Caki2 (cell line): ENCODE data around the gene DOK7. TPM values are rescaled to one million over a fixed set of nuclear protein-coding genes. Genes with fewer than 3 reads are reported as not detected.

Experiments
- DNase-seq: peaks from one replicate; pipeline ENCODE4 v3.0.0-alpha.2; 2015; ENCODE audit warnings: low read depth
- in situ Hi-C: cut with HindIII; loops from 2 replicates; pipeline ENCODE4 v1.10.0; 2016; ENCODE audit warnings: low sequenced_read_pairs, low pct_unique_long_range_greater_than_20kb, mixed read lengths
- total RNA-seq: library from RNA; depleted of rRNA; stranded (reverse); fragments of >200 nt; shearing (Covaris generic); gene quantifications from 2 replicates; pipeline ENCODE4 v1.2.3, GENCODE V29; 2014; ENCODE audit warnings: low replicate concordance

DOK7 gene
- total RNA-seq, 1 experiment from 2014 or later: 19.8 TPM

GRCh38 chr4:3440979-3441500 is 22.1 kb upstream of the DOK7 start:
- in situ Hi-C loops: no loop called here
- DNase-seq: no peak

GRCh38 chr4:3441501-3442459 is 21.3 kb upstream of the DOK7 start, which contains the start of gene HGFAC:
TSS of gene HGFAC (plus strand) at chr4:3441968. CDS start at chr4:3442002, 34 bp downstream.
- in situ Hi-C loops: no loop called here
- DNase-seq: no peak

DNA sequence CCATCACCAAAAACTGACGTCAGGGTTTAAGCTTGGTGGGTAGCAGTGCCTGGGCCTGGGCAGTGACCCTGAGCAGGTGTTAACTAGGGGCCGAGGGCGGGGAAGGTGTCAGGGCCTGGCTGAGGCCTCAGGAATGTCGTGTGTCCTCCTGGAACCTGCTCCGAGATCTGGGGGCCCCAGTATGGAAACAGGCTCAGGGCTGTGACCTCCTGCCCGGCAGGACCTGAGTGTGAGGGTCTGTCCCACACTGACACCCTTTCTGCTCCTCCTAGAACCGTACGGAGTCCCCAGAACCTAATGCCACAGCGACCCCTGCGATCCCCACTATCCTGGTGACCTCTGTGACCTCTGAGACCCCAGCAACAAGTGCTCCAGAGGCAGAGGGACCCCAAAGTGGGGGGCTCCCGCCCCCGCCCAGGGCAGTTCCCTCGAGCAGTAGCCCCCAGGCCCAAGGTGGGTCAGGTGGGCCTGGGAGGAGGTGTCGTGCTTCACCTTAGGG is 20.6 kb upstream of the DOK7 start:
- in situ Hi-C loops: no loop called here
- no peak for DNase-seq

- in situ Hi-C loops: no loop called here
- peak; percentile 25 for DNase-seq
Measured at GRCh38 chr4:3442959-3443749, 20.0 kb upstream of the DOK7 start.

GRCh38 chr4:3443750-3444309 is 19.3 kb upstream of the DOK7 start:
- no peak for DNase-seq
- in situ Hi-C loops: no loop called here

GRCh38 chr4:3444351-3445110 is 18.6 kb upstream of the DOK7 start:
- in situ Hi-C loops: no loop called here
- DNase-seq: no peak

- in situ Hi-C loops: no loop called here
Measured at GRCh38 chr4:3445111-3445820, 17.8 kb upstream of the DOK7 start.

GRCh38 chr4:3445829-3446545 is 17.1 kb upstream of the DOK7 start:
- in situ Hi-C loops: no loop called here

More at GRCh38 chr4:3445111-3445820, 17.8 kb upstream of the DOK7 start:
- no peak for DNase-seq

GRCh38 chr4:3446631-3447320 is 16.3 kb upstream of the DOK7 start:
- DNase-seq: no peak
- in situ Hi-C loops: no loop called here

More at GRCh38 chr4:3445829-3446545, 17.1 kb upstream of the DOK7 start:
- DNase-seq: no peak

- in situ Hi-C loops: no loop called here
- DNase-seq: no peak
Measured at GRCh38 chr4:3447431-3448395, 15.4 kb upstream of the DOK7 start.

DNA sequence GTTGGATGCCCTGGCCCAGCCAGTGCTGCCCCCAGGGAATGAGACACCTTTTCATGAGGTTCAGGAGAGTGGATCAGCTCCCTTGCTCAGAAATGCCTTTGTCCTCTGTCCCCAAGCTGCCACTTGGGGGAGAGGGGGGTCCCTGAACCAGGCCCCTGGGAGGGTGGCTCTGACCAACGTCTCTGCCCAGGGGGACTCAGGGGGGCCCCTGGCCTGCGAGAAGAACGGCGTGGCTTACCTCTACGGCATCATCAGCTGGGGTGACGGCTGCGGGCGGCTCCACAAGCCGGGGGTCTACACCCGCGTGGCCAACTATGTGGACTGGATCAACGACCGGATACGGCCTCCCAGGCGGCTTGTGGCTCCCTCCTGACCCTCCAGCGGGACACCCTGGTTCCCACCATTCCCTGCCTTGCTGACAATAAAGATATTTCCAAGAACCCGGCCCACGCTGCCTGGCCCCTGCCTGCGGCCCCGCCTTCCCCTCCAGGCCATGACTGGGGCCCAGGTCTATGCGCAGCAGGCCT is 14.0 kb upstream of the DOK7 start:
- no peak for DNase-seq
- in situ Hi-C loops: no loop called here

GRCh38 chr4:3449574-3450534 is 13.3 kb upstream of the DOK7 start:
- in situ Hi-C loops: no loop called here
- no peak for DNase-seq

- in situ Hi-C loops: no loop called here
- DNase-seq: no peak
Measured at GRCh38 chr4:3450643-3451042, 12.5 kb upstream of the DOK7 start.

DNA sequence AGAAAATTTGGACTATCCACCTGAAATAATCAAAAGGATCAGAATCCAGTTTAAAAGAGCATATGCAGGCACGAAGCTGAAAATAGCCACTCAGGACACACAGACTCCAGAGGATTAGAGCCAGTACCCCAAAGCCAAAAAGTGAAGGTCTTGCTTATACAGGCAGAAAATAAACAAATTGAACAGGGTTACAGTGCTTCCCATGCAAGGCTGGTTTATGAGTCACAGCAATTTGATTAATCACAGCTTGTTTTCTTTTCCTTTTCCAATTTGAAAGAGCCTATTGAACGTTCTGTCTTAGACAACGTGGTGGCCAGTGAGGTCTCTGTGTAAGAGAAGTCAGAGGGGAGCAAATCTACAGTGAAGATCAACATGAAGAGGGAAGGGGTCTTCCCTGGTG is 11.2 kb upstream of the DOK7 start:
- in situ Hi-C loops: no loop called here

More for the DNA sequence above, 11.2 kb upstream of the DOK7 start:
- no peak for DNase-seq
